ENCODE results near the gene CDC37.

Gene CDC37

GRCh38 chr19:10421240-10422045 lies 18.1 kb upstream of the CDC37 start:
- no peak for TF ChIP-seq CTCF (IDR thresholded peaks at IDR 0.05; ENCODE audit: low read depth, low read length, missing control alignments)
- H3K4me3 ChIP-seq (ENCODE audit: low read depth, low read length): no peak overlapping the region
- DNase-seq (ENCODE audit: low read depth): no peak
- in situ Hi-C loops (cut with HindIII; ENCODE audit: low sequenced_read_pairs): no loop called here

GRCh38 chr19:10420444-10421239 lies 17.3 kb upstream of the CDC37 start, which contains the start of gene PDE4A:
Gene PDE4A (plus strand): TSS chr19:10420538. CDS start chr19:10420765, 227 bp downstream.
- H3K4me3 ChIP-seq (ENCODE audit: low read depth, low read length): peak within 1 kb of the TSS; percentile 22
- in situ Hi-C loops (cut with HindIII; ENCODE audit: low sequenced_read_pairs): no loop called here
- TF ChIP-seq CTCF (IDR thresholded peaks at IDR 0.05; ENCODE audit: low read depth, low read length, missing control alignments): no peak
- no peak for DNase-seq (ENCODE audit: low read depth)

- peak overlapping the region; percentile 22 for H3K4me3 ChIP-seq (ENCODE audit: low read depth, low read length)
- no peak for DNase-seq (ENCODE audit: low read depth)
- TF ChIP-seq CTCF (IDR thresholded peaks at IDR 0.05; ENCODE audit: low read depth, low read length, missing control alignments): no peak
- in situ Hi-C loops (cut with HindIII; ENCODE audit: low sequenced_read_pairs): no loop called here
Observed at GRCh38 chr19:10419646-10420443, 16.5 kb upstream of the CDC37 start.

GRCh38 chr19:10419200-10419645 lies 15.9 kb upstream of the CDC37 start:
- DNase-seq (ENCODE audit: low read depth): no peak
- in situ Hi-C loops (cut with HindIII; ENCODE audit: low sequenced_read_pairs): no loop called here
- TF ChIP-seq CTCF (IDR thresholded peaks at IDR 0.05; ENCODE audit: low read depth, low read length, missing control alignments): no peak

GRCh38 chr19:10418485-10419199 lies 15.3 kb upstream of the CDC37 start:
- H3K4me3 ChIP-seq (ENCODE audit: low read depth, low read length): no peak overlapping the region
- in situ Hi-C loops (cut with HindIII; ENCODE audit: low sequenced_read_pairs): no loop called here
- DNase-seq (ENCODE audit: low read depth): no peak
- peak; percentile 10 for TF ChIP-seq CTCF (IDR thresholded peaks at IDR 0.05; ENCODE audit: low read depth, low read length, missing control alignments)

More at GRCh38 chr19:10419200-10419645, 15.9 kb upstream of the CDC37 start:
- no peak overlapping the region for H3K4me3 ChIP-seq (ENCODE audit: low read depth, low read length)

- in situ Hi-C loops (cut with HindIII; ENCODE audit: low sequenced_read_pairs): no loop called here
- DNase-seq (ENCODE audit: low read depth): no peak
- no peak for TF ChIP-seq CTCF (IDR thresholded peaks at IDR 0.05; ENCODE audit: low read depth, low read length, missing control alignments)
- no peak overlapping the region for H3K4me3 ChIP-seq (ENCODE audit: low read depth, low read length)
Observed at GRCh38 chr19:10418235-10418484, 14.8 kb upstream of the CDC37 start.
